ENCODE data around the gene MAPKBP1.

MAPKBP1 gene

DNA sequence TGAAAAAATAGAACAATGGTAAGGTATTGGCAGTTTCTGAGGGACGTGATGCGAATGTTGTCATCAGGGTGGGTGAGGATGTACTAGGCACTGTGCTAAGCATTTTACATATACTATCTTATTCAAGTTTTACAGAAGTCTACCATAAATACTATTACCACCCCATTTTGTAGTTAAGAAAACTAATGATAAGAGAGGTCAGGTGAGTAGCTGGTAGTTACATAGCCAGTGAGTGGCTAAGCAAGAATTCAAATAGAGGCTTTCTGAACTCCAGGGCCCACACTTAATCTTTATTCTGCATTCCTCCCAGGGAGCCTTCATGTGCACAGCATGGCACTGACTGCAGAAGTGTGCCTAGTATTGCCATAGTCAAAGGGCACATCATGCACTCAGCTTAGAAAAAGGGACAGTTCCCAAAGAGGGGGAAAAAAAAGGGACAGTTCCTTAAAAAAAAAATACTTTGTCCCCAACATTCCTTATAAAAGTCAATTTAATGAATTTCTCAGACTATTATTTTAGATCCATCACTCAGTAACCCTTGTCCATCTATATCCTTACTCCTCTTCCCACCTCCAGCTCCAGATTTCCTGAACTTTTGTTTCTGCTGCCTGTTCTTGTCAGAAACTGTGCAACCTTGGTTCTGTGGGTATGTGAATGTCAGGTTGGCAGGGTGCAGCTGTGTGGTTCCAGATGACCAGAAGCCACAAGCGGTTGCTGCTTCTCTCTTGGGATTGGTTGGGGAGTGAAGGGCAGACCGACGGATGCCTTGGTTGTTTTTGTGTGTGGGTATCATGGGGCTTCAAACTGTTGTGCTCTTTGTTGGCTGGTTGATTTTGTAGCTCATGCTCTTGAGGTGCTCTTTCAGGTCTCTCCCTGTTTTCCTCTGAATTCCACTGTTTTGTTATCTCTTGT lies 8.3 kb downstream of the MAPKBP1 start:
- DNase-seq, result no peak

DNA sequence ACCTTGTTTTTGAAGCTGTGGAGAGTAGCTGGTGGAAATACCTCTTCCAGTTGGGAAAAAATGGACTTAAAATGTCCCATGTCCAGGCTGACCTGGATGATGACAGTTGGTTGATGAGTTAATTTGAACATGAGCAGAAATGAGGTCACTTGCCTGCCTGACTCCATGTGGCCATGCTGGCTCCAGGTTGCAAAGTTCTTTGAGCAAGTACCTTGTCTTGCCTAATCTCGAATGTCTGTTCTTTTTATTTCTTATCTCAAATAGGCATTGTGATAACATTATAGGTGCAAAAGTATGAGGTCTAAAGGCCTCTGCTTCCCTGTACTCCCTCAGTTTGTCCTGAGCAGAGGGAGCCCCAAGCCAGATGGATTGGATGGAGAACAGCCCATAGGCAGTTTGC lies 9.0 kb downstream of the MAPKBP1 start:
- no peak for DNase-seq

DNA sequence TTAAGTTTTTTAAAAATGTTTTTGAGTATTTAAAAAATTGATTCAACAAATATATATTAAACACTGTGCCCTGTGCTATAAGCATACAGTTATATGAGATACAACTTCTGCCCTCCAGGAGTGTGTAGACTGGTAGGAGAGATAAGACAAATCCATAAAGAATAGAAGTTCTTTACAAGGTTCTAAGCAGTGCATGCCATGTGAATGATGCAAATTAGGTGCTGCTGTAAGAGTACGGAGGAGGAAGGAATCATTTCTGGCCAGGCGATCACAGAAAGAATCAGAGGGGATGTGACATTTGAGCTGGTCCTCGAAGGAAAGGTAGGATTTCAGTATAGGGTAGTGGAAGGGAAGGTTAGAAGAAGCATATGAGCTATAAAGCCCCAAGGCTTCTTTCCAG lies 14.0 kb downstream of the MAPKBP1 start:
- no peak for DNase-seq

DNA sequence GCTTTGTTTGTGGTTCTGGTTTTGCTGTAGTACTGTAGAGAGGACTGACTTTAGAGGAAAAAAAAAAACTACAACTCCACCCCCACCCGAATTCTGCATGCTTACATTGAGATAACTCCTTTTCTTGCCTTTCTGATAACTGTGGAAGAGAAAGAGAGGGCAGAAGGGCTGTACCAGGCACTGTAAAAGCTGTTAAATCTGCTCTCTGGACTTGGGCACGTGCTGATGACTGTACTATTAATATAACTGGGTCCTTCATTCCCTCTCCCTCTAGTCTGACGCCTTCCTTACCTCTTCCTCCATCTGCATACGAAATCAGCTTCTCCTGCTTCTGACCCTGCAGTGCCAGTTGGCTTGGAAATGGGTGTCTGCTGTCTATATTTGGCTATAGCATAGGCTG lies 15.0 kb downstream of the MAPKBP1 start:
- peak in 1 of 4 experiments; percentile 21 for DNase-seq

DNA sequence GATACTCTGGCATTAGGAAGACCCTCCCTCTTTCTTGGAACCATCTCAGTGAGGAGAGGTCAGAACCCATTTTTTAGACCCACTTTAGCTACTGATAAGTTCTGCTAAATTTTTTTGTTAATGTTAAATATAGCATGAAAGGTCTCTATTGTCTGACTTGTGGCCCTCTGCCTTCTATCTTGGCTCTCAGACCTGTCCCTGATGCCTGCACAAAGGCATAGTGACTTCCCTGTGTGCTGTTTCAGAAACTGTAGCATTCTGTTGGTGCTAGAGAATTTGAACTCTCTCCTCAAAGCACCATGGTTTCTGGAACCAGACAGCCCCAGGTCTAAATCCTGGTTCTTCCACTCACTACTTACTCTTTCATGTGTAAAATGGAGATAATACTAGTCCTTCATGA lies 15.4 kb downstream of the MAPKBP1 start:
- DNase-seq, result no peak

DNA sequence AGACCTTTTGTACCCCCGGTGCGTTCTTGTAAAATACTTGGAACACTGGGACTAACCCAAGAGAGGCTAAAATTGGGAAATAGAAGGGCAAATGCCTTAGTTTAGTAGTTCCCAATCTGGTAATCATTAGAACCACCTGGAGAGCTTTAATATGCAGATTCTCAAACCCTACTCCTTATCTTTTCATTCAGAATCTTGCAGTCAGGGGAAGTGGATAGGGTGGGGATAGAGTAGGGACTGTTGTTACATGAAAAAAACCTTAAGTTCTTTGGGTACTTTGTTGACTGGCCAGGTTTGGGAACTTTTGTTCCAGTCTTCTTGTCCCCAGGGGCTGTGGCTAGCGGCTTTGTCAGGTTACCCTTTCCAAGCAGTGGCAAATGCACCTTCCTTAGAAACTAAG lies 15.9 kb downstream of the MAPKBP1 start:
- no peak for DNase-seq

DNA sequence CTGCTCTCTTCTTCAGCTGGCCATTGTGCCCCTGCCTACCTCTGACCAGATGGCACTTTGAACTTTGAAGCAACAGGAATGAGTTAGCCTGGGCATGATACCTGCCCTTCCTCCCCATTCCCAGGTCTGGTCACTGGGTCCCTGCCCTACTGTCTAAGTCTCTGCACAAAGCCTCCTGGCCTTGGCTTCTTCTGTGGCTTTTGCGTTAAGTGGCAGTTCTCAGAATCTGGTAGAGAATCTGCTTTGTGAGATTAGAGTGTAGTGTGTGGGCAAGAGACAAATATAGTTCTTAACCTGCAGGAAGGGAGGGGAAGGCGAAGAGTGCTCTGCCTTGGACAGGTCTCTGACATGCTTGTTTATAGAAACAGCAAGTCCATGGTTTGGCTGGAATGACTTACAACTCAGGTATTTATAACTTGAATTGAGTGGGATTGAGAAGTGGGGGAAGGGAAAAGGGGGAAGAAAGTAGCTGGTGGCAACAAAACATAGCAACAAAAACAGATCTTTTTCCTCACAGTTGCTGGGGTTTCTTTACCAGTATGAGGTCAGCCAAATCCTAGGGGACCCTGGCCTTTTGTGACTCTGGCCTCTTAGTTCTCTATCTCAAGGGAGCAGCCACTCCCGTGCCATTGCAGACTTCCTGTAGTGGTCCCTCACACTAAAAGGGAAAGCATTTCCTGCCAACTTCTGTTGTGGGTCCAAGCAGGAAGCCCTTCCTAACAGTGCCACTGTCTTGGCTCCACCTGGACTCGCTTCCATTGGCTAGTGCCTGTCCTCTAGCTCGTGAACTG lies 16.7 kb downstream of the MAPKBP1 start:
- DNase-seq, result peak in 3 of 4 experiments; percentile 28 to 47 (median 39)

DNA sequence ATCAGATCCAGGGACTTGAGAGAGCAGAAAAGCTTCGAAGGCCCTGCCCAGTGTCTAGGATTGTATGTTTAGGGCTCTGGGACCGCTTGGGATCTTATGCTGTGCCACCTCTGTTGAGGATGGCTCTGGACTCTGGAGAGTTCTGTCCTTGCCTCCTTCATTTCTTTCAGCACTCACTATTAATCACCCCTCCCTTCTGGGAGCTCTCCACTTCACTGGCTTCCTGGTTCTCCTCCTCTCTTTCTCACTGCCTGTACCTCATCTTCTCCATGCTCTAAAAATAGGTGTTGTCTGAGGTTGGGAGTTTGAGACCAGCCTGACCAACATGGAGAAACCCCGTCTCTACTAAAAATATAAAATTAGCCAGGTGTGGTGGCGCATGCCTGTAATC lies 17.3 kb downstream of the MAPKBP1 start:
- no peak for DNase-seq

DNA sequence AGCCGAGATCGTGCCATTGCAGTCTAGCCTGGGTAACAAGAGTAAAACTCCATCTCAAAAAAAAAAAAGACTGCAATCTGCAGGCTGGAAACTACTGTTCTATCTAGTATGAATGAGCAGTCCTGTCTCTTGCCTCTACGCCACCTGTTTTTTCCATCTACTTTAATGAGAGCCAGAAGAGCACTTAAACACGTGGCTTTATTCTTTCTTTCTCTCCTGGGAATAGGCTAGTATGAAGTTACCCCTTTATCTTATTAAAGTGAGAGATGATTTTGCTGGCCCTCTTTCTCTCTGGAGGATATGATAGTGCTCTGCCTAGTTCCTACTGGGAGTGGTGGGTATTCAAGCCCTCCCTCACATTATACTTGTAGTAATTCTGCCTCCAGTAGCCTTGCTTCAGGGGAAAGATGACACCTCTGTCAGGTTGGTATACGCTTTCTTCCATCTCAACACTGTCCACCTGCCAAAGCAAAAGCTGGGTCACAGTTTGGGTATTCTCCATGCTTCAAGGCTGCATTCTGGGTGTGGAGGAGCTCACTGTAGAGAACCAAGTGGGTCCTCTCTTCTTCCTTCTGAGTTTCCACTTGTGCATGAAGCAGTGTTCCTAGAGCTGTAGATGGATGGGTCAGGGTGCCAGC lies 17.8 kb downstream of the MAPKBP1 start:
- DNase-seq, result no peak

DNA sequence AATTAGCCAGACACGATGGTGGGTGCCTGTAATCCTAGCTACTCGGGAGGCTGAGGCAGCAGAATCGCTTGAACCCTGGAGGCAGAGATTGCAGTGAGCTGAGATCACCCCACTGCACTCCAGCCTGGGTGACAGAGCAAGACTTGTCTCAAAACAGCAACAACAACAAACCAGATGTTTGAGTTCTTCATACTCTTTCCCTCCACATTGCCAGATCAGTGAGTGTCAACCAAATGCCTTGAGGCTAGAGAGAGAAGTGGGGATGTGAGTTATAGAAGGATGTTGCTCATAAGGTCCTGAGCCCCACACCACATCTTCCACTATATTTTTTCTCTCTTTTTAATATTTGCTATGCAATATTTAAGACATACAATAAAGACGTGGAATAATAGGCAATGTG lies 19.8 kb downstream of the MAPKBP1 start:
- no peak for DNase-seq

DNA sequence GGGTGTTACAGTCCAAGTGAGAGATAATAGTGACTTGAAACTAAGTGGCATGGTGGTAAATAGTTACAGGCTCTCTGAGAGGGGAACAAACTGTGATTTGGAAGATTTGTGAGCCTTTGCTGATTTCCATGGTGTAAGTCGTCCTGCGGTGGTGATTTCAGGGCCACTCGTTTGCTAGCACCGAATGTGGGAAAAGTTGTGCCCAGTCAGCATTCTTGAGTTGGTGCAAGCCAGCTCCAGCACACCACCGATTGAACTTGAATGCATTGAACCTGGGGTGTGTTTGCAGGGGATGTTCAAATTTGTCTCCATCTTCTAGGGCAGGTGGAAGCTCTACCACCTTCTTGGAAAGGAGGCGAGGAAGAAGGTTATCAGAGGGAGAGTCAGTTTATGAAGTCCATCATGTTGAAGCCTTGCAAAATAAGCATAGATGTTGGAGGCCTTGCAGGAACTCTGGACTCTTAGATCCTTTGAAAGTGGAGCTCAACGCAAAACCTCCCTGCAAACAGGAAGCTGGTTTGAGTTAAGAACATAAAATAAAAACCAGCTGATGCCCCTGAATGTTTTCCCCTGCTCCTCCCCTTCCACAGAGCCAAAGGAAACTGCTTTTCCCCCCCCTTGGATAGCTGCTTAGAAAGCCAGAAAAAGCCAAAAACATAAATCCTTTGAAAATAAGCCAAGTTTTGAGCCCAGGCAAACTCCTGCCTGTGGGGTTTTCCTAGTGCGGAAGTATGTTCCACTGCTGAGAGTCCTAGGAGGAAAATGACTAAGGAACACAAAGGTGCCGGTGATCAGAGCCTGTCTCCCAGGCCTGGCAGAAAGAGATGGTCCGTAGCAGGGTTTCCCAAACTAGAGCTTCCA lies 21.9 kb downstream of the MAPKBP1 start:
- DNase-seq, result no peak

DNA sequence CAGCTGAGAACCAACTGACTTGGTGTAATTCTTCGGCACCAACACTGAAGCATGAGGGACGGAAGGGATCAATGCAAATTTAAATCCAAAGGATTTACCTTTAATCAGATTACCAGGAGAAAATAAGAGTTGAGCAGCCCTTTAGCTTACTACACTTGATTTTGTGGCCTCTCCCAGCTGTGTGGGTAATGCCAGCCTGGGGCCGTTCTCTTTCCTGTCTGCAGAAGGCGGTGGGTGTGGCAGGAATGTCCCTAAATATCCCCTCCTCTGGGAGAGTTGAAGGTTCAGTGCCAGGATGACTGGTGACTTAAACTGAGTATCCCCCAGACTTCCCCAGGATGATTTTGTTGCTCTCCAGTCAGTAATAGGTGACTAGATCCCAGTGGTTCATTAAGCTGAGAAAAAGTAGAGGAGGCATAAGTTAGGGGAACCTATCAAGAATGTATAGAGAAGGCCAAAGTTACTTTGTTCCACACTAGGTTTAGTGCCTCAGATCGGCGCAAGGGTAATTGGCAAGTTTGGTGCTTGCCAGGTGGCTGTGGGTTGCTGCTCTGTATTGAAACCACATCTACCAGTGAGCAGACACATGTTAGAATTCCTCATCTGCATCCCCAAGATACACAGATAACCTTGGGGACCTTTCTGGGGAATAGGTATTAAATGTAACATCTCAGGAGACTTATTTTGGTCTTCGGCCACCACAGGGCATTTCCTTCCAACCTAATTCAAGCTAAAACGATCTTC lies 23.1 kb downstream of the MAPKBP1 start:
- no peak for DNase-seq

DNA sequence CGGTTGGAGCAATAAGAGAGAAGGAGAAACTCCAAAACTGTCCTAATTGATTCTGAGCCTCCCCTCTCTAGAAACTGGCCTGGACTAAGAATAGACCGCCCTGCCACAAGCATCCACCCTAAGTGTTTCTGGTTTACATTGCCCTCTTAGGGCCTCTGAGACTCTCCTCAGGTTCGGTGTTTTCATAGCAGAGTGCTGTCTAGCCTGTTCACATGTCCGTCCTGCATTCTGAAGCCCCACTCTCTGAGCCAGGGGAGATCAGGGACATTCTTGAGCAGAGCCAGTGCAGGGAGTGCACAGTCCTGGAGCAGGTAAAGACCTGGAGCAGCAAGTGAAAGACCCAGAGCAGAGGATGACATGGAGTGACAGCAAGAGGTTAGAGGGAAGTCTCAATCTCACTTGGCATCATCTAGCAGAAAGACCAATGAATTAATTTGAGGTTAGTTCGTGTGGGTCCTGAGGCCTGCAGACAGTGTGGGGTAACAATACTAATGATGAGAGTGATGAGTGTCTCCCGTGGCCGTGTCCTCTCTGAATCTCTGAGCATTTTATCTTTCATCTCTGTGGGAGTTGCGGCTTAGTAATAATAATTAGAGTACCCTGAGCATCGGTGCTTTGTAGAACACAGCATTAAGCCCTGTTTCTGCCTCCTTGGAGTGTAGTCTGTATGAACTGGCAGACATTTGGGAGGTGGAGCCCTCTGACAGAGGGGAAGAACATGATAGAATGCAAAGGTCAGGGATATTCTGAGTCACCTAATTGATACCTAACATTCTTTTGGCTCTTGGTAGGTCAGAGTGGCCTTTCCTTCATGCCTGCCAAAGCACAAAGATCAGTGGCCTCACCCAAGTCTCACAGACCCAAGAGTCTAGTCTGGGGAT lies 24.6 kb downstream of the MAPKBP1 start:
- DNase-seq, result no peak

DNA sequence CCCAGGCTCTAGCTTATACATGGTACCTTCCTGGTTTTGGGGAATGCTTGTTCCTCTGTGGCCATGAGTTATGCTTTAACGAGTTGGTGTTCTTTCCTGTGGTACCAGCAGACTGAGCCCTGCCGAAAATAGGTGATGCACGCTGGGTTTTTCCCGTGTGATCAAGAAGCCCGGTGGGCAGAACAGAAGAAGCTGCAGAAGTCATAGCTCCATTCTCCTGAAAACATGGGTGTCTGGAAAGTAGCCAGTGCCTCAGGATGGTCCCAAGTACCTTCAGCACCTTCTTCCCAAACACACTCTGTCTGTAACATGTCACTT lies 25.2 kb downstream of the MAPKBP1 start:
- no peak for DNase-seq

DNA sequence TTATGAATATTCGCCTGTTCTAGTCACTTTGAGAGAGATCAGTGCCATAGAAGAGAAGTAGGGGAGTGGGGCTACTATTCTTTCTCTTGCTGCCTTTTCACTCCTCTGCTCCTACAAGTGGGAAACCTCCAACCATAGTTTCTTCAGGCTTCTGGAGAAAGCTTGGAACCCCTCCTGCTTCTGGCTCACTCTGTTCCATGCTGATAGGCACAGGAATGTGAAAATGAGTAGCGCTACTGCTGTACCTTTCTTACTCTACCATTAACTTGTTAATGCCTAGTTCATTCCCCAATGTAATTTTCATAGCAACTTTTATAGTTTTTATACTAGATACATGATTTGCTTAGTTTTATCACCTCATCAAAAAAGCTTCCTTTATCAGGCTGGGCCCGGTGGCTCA lies 26.9 kb downstream of the MAPKBP1 start:
- DNase-seq, result no peak

DNA sequence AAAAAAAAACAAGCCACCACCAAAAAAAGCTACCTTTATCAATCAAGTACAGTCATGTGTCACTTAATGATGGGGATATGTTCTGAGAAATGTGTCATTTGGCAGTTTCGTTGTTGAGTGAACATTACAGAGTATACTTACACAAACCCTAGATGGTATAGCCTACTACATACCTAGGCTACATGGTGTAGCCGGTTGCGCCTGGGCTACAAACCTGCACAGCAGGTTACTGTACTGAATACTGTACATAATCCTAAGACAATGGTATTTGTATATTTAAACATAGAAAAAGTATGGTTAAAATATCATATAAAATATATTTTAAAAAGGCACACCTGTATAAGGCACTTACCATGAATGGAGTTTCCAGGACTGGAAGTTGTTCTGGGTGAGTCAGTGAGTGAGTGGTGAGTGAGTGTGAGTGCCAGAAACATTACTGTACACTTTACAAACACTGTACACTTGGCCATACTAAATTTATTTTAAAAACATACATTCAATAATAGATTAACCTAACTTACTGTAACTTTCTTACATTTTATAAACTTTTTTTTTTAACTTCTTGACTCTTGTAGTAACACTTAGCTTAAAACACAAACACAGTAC lies 27.7 kb downstream of the MAPKBP1 start:
- DNase-seq, result no peak

DNA sequence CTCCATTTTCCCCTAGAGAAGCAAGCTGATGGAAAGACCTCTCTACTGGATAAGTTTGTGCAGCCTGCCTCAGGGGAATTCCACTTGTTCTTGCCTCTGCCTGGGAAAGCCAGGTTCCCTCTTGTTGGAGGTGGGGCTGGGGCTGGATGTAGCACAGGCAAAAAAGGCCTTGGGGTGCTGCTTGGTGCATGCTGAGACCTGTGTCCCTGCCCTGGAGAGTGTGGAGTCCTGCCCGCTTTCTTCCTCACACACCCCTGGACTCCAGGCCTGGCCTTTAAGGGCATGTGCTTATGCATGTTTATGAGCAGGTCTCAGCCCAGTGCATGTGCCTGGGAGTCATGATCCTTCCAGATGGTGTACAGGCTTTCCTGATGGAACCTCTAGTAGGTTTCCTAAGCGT lies 30.1 kb downstream of the MAPKBP1 start:
- no peak for DNase-seq

DNA sequence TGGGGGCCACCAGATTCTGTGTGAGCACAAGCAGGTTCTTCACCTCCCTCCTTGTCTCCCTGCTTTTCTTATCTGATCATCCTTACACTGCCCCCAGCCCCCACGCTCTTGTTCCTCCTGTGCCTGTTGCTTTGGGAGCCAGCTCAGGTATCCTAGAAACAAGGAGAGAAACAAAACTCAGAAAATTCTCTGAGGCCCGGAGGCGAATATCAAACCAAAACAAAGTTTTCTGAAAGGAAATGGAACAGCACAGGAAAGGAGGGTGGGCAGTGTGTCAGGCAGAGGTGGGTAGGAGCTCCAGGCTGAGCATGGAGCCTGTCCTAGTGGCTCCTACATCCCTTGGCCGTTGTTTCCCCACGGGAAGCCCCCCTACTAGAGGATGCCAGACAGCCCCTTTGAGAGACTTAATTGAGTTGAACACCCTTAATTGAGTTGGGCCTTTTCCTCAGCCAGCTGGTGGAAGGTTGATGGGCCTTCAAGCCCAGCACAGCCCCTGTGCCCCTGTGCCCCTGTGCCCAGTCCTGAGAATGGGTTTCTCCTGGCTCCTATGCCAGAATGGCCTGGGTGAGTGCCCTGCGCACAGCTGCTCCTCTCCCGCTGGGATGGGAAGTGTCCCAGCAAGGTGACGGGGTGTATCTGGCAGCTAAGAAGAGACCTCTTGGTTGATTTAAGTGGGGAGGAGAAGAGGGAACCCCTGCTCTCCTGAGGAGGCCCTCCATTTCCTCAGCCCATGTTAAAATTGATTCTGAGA lies 30.8 kb downstream of the MAPKBP1 start:
- no peak for DNase-seq

DNA sequence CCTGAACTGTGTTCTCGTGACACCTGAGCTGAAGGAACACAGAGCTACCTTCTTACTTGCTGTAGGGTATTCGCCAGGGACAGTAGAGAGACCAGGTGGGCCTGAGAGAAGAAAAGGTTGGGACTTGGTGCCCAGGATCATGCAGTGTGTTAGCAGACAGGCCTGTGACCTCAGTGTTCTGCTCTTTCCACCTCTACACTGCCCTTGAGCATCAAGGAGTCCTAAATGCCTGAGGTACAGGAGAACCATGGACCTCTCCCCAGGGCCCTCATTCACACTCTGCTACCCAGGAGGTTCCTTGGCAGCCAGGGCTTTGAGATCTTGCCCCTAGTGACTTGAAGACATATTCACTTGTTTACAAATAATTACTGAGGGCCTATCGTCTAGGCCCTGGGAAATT lies 31.4 kb downstream of the MAPKBP1 start:
- no peak for DNase-seq
